ENCODE measurements around the gene SRGAP2B.
"Not testable (repeated sequence)": the region's sequence is repeated elsewhere in the genome, so short reads cannot be mapped to it uniquely, and the experiment has no call there.

Gene SRGAP2B

GRCh38 chr1:144918027-144918603 lies 177.0 kb downstream of the SRGAP2B start:
- H3K4me3 ChIP-seq (replicated peaks; ENCODE audit: low read depth, low read length); DNase-seq (ENCODE audit: extremely low read depth, insufficient read length); H3K36me3 ChIP-seq (ENCODE audit: control insufficient read depth, insufficient read depth, low read length); H3K27me3 ChIP-seq (replicated peaks; ENCODE audit: control insufficient read depth, insufficient read depth, low read length): not testable (repeated sequence)

DNA sequence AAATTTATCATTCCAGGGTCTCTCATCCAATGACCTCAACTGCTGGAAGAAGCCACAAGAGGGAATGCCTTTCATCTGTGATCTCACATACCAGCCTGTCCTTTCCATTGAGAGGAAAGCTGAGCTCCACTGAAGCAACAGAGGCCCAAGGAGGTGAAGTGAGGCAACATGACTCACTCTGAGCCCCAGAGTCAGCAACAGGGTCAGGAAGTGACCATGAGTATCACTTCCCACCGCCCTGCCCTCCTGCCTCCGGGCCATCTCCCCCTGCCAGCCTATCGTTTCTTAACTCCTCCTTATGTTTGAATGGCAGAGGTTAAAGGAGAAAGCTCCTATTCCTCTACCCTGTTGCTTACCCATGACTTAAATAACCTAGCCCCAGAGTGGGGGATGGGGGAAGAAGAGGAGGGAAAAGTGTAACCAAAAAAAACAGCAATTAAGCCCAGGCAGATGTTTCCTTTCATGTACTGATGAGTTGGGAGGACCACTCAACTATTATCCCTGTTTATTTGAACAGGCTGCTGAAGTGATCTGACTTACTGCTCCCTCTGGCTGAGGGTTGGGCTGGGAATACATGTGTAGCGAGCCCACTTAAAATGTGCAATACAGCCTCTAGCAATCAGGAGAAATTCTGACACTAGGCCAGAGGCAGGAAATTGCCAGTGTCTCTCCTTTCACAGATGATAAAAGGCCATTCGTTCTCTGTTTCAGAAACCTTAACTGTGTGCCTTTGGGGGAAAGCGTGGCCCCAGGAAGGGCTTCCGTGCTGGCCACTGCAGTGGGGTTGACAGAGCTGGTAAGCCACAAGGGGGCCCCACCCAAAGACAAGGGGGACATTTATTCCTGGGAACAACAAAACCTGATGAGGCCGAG lies 177.7 kb downstream of the SRGAP2B start:
- H3K36me3 ChIP-seq (ENCODE audit: control insufficient read depth, insufficient read depth, low read length); H3K4me3 ChIP-seq (replicated peaks; ENCODE audit: low read depth, low read length); DNase-seq (ENCODE audit: extremely low read depth, insufficient read length); H3K27me3 ChIP-seq (replicated peaks; ENCODE audit: control insufficient read depth, insufficient read depth, low read length): not testable (repeated sequence)

GRCh38 chr1:144913977-144914734 lies 181.0 kb downstream of the SRGAP2B start:
- DNase-seq (ENCODE audit: extremely low read depth, insufficient read length); H3K36me3 ChIP-seq (ENCODE audit: control insufficient read depth, insufficient read depth, low read length); H3K4me3 ChIP-seq (replicated peaks; ENCODE audit: low read depth, low read length); H3K27me3 ChIP-seq (replicated peaks; ENCODE audit: control insufficient read depth, insufficient read depth, low read length): not testable (repeated sequence)

- not testable (repeated sequence) for H3K4me3 ChIP-seq (replicated peaks; ENCODE audit: low read depth, low read length); H3K36me3 ChIP-seq (ENCODE audit: control insufficient read depth, insufficient read depth, low read length); DNase-seq (ENCODE audit: extremely low read depth, insufficient read length); H3K27me3 ChIP-seq (replicated peaks; ENCODE audit: control insufficient read depth, insufficient read depth, low read length)
Observed at GRCh38 chr1:144913458-144913857, 181.7 kb downstream of the SRGAP2B start.

DNA sequence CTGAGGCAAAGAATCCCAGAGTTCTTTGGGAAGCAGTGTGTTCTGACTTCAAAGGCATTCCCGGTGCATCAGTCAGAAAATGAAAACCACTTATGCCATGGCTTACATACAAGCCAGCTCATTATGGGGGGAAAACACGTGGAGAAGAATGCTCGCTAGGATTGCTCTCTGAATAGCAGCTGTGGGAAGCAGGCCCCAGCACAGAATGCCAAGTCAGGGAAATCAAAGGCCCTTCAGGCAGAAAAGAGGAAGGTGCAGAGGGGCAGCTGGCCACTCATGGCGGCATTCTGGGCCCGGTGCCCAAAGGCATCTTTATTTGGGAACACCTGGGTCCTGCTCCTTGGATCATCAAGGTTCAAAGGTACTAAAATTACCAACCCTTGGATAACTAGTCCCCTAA lies 184.4 kb downstream of the SRGAP2B start:
- not testable (repeated sequence) for H3K36me3 ChIP-seq (ENCODE audit: control insufficient read depth, insufficient read depth, low read length); H3K27me3 ChIP-seq (replicated peaks; ENCODE audit: control insufficient read depth, insufficient read depth, low read length); H3K4me3 ChIP-seq (replicated peaks; ENCODE audit: low read depth, low read length); DNase-seq (ENCODE audit: extremely low read depth, insufficient read length)

- not testable (repeated sequence) for H3K27me3 ChIP-seq (replicated peaks; ENCODE audit: control insufficient read depth, insufficient read depth, low read length); DNase-seq (ENCODE audit: extremely low read depth, insufficient read length); H3K36me3 ChIP-seq (ENCODE audit: control insufficient read depth, insufficient read depth, low read length); H3K4me3 ChIP-seq (replicated peaks; ENCODE audit: low read depth, low read length)
Observed at GRCh38 chr1:144900841-144901240, 194.3 kb downstream of the SRGAP2B start.

- not testable (repeated sequence) for H3K27me3 ChIP-seq (replicated peaks; ENCODE audit: control insufficient read depth, insufficient read depth, low read length); DNase-seq (ENCODE audit: extremely low read depth, insufficient read length); H3K4me3 ChIP-seq (replicated peaks; ENCODE audit: low read depth, low read length); H3K36me3 ChIP-seq (ENCODE audit: control insufficient read depth, insufficient read depth, low read length)
Observed at GRCh38 chr1:144894454-144895201, 200.5 kb downstream of the SRGAP2B start.

DNA sequence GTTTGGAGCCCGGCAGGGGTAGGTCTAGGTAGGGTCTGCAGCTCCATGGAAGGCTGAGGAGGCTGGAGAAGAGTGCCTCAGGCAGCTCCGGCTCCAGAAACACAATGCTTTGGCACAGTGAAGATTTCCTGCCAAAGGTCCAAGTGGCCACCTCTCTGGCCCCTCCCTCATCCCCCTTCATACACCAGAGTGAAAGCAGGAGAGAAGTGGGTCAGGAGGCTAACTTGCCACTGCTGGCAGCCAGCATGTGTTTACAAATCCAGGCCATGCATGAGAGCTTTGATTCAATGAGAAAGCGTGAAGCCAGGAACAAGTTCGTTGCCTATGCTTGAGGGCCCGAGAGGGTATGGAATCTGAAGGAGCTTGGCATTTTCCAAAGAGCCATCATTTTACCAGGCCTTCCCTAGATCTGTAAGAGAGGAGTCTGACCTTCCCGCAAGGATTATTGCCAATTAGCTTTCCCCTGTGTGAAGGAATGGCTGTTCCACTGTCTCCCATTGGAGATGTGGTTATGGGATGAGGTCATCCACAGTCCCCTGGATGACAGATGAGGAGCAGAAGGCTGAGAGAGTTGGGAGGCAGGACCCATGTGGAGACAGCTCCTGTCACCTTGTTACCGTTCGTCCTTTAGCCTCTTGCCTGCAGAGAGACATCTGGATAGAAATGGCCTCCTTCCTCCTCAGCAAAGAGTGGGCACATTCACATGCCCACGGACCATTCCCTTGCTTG lies 201.3 kb downstream of the SRGAP2B start:
- not testable (repeated sequence) for H3K36me3 ChIP-seq (ENCODE audit: control insufficient read depth, insufficient read depth, low read length); H3K27me3 ChIP-seq (replicated peaks; ENCODE audit: control insufficient read depth, insufficient read depth, low read length); H3K4me3 ChIP-seq (replicated peaks; ENCODE audit: low read depth, low read length); DNase-seq (ENCODE audit: extremely low read depth, insufficient read length)

GRCh38 chr1:144893062-144893461 lies 202.1 kb downstream of the SRGAP2B start:
- not testable (repeated sequence) for H3K4me3 ChIP-seq (replicated peaks; ENCODE audit: low read depth, low read length); H3K27me3 ChIP-seq (replicated peaks; ENCODE audit: control insufficient read depth, insufficient read depth, low read length); DNase-seq (ENCODE audit: extremely low read depth, insufficient read length); H3K36me3 ChIP-seq (ENCODE audit: control insufficient read depth, insufficient read depth, low read length)

DNA sequence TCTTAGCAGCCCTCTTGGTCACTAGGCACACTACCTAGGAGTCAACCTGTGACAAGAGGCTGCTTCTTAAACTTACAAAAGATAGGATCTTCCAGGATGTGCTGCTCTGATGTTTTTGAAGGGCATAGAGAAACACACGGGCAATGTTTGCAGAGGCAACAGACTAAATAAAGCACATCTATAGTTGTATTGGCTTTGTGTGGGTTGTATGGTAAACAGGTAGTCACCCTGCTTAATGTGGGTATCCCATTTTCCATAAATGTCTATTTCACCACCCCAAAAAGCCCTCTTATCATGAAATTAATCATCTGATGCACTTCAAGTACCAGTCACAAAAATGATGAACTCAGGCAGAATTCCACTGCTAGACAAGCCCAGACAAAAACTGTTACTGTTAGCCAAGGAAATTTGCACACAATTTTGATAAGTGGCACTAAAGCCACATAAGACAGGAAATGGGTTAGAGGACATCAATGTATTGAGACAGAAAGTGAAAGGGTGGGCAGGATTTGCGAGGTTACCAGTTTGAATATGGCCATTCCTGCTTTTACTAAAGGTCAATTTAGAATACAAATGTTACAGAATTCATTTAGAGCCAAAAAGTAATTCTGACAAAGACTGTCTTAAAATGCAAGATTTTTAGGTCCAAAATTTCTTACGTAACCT lies 205.5 kb downstream of the SRGAP2B start:
- not testable (repeated sequence) for DNase-seq (ENCODE audit: extremely low read depth, insufficient read length); H3K4me3 ChIP-seq (replicated peaks; ENCODE audit: low read depth, low read length); H3K36me3 ChIP-seq (ENCODE audit: control insufficient read depth, insufficient read depth, low read length); H3K27me3 ChIP-seq (replicated peaks; ENCODE audit: control insufficient read depth, insufficient read depth, low read length)

DNA sequence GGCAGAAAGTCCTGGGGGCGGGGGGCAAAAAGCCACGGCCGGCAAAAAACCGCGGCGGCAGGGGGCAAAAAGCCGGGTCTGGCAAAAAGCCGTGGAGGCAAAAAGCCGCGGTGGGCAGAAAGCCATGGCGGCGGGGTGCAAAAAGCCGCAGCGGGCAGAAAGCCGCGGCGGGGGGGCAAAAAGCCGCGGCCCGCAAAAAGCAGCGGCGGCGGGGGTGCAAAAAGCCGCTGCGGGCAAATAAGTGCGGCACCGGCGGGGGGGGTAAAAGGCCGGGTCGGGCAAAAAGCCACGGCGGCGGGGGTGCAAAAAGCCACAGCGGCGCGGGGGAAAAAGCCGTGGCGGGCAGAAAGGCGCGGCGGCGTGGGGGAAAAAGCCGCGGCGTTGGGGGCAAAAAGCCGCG lies 212.1 kb downstream of the SRGAP2B start:
- not testable (repeated sequence) for DNase-seq (ENCODE audit: extremely low read depth, insufficient read length)

DNA sequence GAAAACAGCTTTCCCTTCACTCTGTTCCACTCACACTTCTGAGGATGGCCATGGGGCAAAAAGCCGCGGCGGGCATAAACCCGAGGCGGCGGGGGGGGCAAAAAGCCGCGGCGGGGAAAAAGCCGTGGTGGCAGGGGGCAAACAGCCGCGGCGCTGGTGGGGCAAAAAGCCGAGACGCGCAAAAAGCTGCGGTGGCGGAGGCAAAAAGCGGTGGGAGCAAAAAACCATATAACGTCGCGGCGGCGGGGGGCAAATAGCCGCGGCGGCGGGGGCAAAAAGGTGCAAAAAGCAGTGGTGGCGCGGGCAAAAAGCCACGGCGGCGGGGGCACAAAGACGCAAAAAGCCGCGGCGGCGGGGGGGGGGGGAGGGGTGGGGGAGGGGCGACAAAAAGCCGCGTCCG lies 212.8 kb downstream of the SRGAP2B start:
- not testable (repeated sequence) for H3K36me3 ChIP-seq (ENCODE audit: control insufficient read depth, insufficient read depth, low read length); DNase-seq (ENCODE audit: extremely low read depth, insufficient read length); H3K27me3 ChIP-seq (replicated peaks; ENCODE audit: control insufficient read depth, insufficient read depth, low read length); H3K4me3 ChIP-seq (replicated peaks; ENCODE audit: low read depth, low read length)

More for the DNA sequence above, 212.1 kb downstream of the SRGAP2B start:
- H3K36me3 ChIP-seq (ENCODE audit: control insufficient read depth, insufficient read depth, low read length); H3K27me3 ChIP-seq (replicated peaks; ENCODE audit: control insufficient read depth, insufficient read depth, low read length): not testable (repeated sequence)
- H3K4me3 ChIP-seq (replicated peaks; ENCODE audit: low read depth, low read length): peak overlapping the region; percentile 30

DNA sequence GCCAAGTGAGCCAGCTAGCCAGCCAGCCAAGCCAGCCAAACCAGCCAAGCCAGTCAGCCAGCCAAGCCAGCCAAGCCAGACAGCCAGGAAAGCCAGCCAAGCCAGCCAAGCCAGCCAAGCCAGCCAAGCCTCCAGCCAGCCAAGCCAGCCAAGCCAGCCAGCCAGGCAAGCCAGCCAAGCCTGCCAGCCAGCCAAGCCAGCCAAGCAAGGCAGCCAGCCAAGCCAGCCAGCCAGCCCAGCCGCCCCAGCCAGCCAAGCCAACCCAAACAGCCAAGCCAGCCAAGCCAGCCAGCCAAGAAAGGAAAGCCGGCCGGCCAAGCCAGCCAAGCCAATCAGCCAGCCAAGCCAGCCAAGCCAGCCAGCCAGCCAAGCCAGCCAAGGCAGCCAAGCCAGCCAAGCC lies 236.5 kb downstream of the SRGAP2B start:
- not testable (repeated sequence) for H3K36me3 ChIP-seq (ENCODE audit: control insufficient read depth, insufficient read depth, low read length); DNase-seq (ENCODE audit: extremely low read depth, insufficient read length); H3K4me3 ChIP-seq (replicated peaks; ENCODE audit: low read depth, low read length); H3K27me3 ChIP-seq (replicated peaks; ENCODE audit: control insufficient read depth, insufficient read depth, low read length)

Data from GM06990 (cell line).